HG02610 (cell line): ENCODE measurements around the gene RPL3.

Experiments used
- ATAC-seq: cut with Tn5 transposase; IDR thresholded peaks from one replicate; pipeline ENCODE4 v1.9.1; 2021; ENCODE audit warnings: mild to moderate bottlenecking, moderate library complexity; ENCODE audit not compliant: unreplicated experiment

Gene RPL3

GRCh38 chr22:39265143-39265886, 54.1 kb downstream of the RPL3 start:
- no peak for ATAC-seq

- ATAC-seq: no peak
Measured at GRCh38 chr22:39264349-39265038, 54.9 kb downstream of the RPL3 start.

GRCh38 chr22:39263626-39264348, 55.6 kb downstream of the RPL3 start:
- no peak for ATAC-seq
